Spleen (tissue), 11 donors: ENCODE results near the gene WAC. TPM values are rescaled to one million over a fixed set of nuclear protein-coding genes. Genes with fewer than 3 reads are reported as not detected.
A peak's percentile ranks its signal among the peaks of the same experiment; 100 is the strongest.

Experiments used
- DNase-seq: peaks from one replicate; pipeline ENCODE4 v3.0.0-alpha.2; 2020
- H3K27ac ChIP-seq, 8 donors: fragments of 200-600 bp; sonication (generic) in 7 of 8; 1 replicate in 4 of 8; 2 replicates in 4 of 8; pipeline versions ENCODE4 v1.5.0 to v1.8.0; 2016 to 2021; ENCODE audit warnings: inconsistent platforms in 4 of 8, mild to moderate bottlenecking in 4 of 8, moderate library complexity in 1 of 8
- H3K27me3 ChIP-seq, 7 donors: fragments of 200-600 bp; sonication (generic) in 6 of 7; replicated peaks in 1 of 7; 1 replicate in 4 of 7; 2 replicates in 3 of 7; pipeline versions ENCODE4 v1.5.0 to v1.8.0; 2016 to 2021; ENCODE audit warnings: inconsistent platforms in 3 of 7, mild to moderate bottlenecking in 1 of 7
- H3K36me3 ChIP-seq, 6 donors: fragments of 200-600 bp; sonication (generic) in 5 of 6; 1 replicate in 4 of 6; 2 replicates in 2 of 6; pipeline versions ENCODE4 v1.5.0 to v1.8.0; 2016 to 2021; ENCODE audit warnings: inconsistent platforms in 2 of 6
- H3K4me1 ChIP-seq, 6 donors: fragments of 200-600 bp; sonication (generic) in 5 of 6; 1 replicate in 3 of 6; 2 replicates in 3 of 6; pipeline versions ENCODE4 v1.5.0 to v1.8.0; 2016 to 2021; ENCODE audit warnings: inconsistent platforms in 3 of 6
- H3K4me3 ChIP-seq, 8 donors: fragments of 200-600 bp; sonication (generic) in 7 of 8; 1 replicate in 4 of 8; 2 replicates in 4 of 8; pipeline versions ENCODE4 v1.5.0 to v1.8.0; 2016 to 2021; ENCODE audit warnings: inconsistent platforms in 4 of 8, mild to moderate bottlenecking in 4 of 8, moderate library complexity in 2 of 8
- H3K9me3 ChIP-seq, 8 donors: fragments of 200-600 bp; sonication (generic) in 7 of 8; 1 replicate in 4 of 8; 2 replicates in 4 of 8; pipeline versions ENCODE4 v1.5.0 to v1.8.0; 2016 to 2021; ENCODE audit warnings: inconsistent platforms in 4 of 8
- POLR2A ChIP-seq, 3 donors: fragments of 450-650 bp; IDR thresholded peaks; one replicate each; pipeline ENCODE4 v1.5.1; 2017; ENCODE audit warnings: antibody characterized with exemption in 3 of 3, mild to moderate bottlenecking in 1 of 3
- POLR2AphosphoS5 ChIP-seq, 3 donors: sonication (generic); formaldehyde crosslinking; IDR thresholded peaks; one replicate each; pipeline ENCODE4 v1.5.1; 2017; ENCODE audit warnings: antibody characterized with exemption in 3 of 3
- WGBS, 5 donors: extraction: QIAGEN DNeasy Blood & Tissue Kit in 3 of 5; methylation state at CpG; one replicate each; pipeline versions ENCODE4 v1.1.5 to v1.1.7; 2013 to 2018; 5-methylcytosine and 5-hydroxymethylcytosine counted together
- intact Hi-C: fragments of 100-400 bp; cut with DNase I; formaldehyde crosslinking; loops from one replicate; pipeline ENCODE4 v1.15.0; 2023; ENCODE audit warnings: low total_unique reads
- polyA plus RNA-seq, 3 donors: library from polyadenylated mRNA; stranded (reverse); fragments of 200-250 nt; gene quantifications; one replicate each; pipeline ENCODE4 v1.2.1, GENCODE V29; 2013
- total RNA-seq, 7 donors: library from RNA; depleted of rRNA in 3 of 7; stranded (reverse); fragments of >200 nt in 3 of 7; fragmentation: NEBNext Ultra II Directional in 4 of 7; extraction: Animal tissue kit (Norgen Biotek cat#: 25700) in 4 of 7; gene quantifications; one replicate each; pipeline versions ENCODE4 v1.1.0 to v1.2.1, GENCODE V29; 2016 to 2021
- TF ChIP-seq, protein P1 (sequence below), 11 experiments: fragments of 200-600 bp in 7 of 11; fragments of 450-650 bp in 4 of 11; sonication (generic) in 4 of 11; IDR thresholded peaks in 8 of 11; conservative IDR thresholded peaks in 3 of 11; 1 replicate in 7 of 11; 2 replicates in 4 of 11; pipeline versions ENCODE4 v1.4.0 to v1.8.0; 2016 to 2021; ENCODE audit warnings: antibody characterized with exemption in 11 of 11, inconsistent platforms in 4 of 11, mild to moderate bottlenecking in 1 of 11
- donor health status: healthy with polysubstance abuse.
- donor health status: DM: no; HTN: no; CAD: no; lungs with moderate emphysema.
- donor health status: DM: no; HTN: no; CAD: no.
- donor health status: Bipolar disorder and iron deficiency.
- donor health status: healthy.
- donor health status: DM: no; HTN: no; CAD: no.
- donor health status: DM: yes; HTN: yes; CAD: no.

Gene WAC
- total and polyA plus RNA-seq, 10 donors = 29.6 to 181 (median 142) TPM

DNA sequence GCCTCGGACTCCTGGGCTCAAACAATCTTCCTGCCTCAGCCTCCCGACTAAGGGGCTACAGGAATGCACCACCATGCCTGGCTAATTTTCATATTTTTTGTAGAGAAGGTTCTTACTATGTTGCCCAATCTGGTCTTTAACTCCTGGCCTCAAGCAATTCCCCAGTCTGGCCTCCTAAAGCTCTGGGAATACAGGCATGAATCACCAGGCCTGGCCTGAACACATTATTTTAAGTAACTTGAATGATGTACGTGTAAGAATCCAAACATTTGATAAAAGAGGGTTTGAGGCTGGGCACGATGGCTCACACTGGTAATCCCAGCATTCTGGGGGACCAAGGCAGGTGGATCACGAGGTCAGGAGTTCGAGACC, 131.4 kb downstream of the WAC start:
- H3K4me1 ChIP-seq = peaks cover 4 to 29% (median 16%) of the 10 kb centered on the region in 6 donors
- no peaks in the 10 kb centered on the region for H3K9me3 ChIP-seq
- TF ChIP-seq POLR2AphosphoS5 (IDR thresholded peaks at IDR 0.05) (no peak), POLR2A (IDR thresholded peaks at IDR 0.05) (no peak)
- TF ChIP-seq, protein P1, sequence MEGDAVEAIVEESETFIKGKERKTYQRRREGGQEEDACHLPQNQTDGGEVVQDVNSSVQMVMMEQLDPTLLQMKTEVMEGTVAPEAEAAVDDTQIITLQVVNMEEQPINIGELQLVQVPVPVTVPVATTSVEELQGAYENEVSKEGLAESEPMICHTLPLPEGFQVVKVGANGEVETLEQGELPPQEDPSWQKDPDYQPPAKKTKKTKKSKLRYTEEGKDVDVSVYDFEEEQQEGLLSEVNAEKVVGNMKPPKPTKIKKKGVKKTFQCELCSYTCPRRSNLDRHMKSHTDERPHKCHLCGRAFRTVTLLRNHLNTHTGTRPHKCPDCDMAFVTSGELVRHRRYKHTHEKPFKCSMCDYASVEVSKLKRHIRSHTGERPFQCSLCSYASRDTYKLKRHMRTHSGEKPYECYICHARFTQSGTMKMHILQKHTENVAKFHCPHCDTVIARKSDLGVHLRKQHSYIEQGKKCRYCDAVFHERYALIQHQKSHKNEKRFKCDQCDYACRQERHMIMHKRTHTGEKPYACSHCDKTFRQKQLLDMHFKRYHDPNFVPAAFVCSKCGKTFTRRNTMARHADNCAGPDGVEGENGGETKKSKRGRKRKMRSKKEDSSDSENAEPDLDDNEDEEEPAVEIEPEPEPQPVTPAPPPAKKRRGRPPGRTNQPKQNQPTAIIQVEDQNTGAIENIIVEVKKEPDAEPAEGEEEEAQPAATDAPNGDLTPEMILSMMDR (IDR thresholded peaks at IDR 0.05 in 8 of 11, conservative IDR thresholded peaks at IDR 0.05 in 3 of 11) = no peak
- H3K36me3 ChIP-seq = no peaks in the 10 kb centered on the region
- no peak overlapping the region for H3K4me3 ChIP-seq
- no peak for DNase-seq
- WGBS, 5 donors = 55 to 72% (median 60%) methylated on average over 6 of the region's 6 CpGs
- H3K27me3 ChIP-seq = peaks cover 0 to 56% (median 26%) of the 10 kb centered on the region in 7 donors
- H3K27ac ChIP-seq = no peak overlapping the region
- intact Hi-C loops = loop anchor here (5.0 kb wide), 1 partner anchor 643 kb away; no protein-coding TSS in a partner anchor

DNA sequence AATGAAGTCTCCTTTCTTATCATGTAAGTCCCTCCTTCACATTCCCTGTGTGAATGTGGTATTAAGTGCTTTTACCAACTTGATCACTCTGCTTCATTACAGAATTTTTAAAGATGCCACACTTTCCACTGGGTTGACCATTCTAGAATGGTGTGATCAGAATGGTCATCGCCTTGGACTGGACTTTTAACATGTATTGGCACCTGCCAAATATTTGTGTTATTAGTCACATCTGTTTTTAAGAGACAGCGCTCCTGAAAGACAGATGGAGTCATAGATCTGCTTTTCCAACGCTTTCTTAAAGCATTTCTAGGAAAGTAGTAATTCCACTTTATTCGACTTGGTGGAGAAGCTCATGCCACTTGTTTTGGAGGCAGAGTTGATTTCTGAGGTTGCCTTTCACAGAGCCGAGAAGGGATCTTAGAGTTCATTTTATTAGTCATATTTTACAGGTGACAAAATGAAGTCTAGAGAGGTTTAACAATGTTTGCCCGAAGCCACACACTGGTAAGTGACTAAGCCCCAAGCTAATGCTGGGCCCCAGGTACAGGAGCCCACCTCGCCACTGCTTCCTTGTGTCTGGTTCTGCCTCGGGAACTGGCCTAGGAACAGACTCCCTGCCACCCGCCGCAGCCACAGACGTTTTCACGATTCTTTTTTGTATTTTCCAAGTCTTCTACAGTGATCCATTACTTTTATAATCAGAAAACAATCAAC, 134.0 kb downstream of the WAC start:
- Histone ChIP-seq H3K4me3 (no peak overlapping the region), H3K4me1 (peaks cover 4 to 29% (median 16%) of the 10 kb centered on the region in 6 donors), H3K36me3 (no peaks in the 10 kb centered on the region), H3K27ac (no peak overlapping the region), H3K9me3 (no peaks in the 10 kb centered on the region), H3K27me3 (peaks cover 0 to 81% (median 29%) of the 10 kb centered on the region in 7 donors)
- WGBS, 5 donors = 84 to 93% (median 89%) methylated on average over 12 of the region's 12 CpGs
- DNase-seq = no peak
- TF ChIP-seq, protein P1 (IDR thresholded peaks at IDR 0.05 in 8 of 11, conservative IDR thresholded peaks at IDR 0.05 in 3 of 11) = no peak
- TF ChIP-seq POLR2AphosphoS5 (IDR thresholded peaks at IDR 0.05) (no peak), POLR2A (IDR thresholded peaks at IDR 0.05) (no peak)
- intact Hi-C loops = loop anchor here (5.0 kb wide), 1 partner anchor 325 kb away; no protein-coding TSS in a partner anchor

DNA sequence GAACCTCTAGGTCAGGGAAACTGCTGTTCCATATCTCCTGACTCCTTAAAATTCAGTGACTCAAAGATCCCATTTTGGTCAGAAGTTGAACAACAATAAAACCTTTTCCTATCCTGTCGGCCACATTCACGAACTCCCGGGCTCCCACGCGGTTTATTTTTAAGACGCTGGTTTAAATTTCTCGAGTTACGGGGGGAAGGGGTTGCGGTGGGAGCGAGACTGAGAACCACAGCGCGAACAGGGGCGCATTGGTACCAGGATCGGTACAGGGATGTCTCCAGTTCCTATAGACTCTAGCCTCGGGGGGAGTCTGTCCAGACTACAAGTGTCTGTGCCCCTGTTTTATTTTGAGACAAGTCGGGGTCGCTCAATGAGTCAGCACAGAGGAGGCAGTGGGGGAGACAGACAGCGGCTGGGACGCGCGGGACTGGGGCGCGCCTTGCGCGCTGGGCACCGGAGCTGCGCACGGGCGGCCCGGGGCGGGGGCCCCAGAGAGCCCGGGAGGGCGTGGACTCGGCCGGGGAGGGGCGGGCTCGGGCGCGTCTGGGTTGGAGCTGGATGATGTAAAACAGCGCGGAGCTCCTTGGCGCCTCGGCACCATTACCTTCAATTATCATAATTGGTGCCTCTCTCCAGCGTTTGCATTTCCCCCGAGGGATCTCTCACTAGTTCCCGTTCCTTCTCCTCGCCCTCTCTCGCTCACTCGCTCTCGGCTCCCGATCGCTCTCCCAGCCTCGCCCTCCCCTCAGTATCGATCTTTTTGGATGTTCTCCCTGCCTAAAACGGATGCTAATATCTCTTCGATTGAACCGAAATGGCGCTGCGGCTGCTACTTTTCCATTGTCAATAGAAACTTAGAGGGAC, 135.7 kb downstream of the WAC start:
- H3K27ac ChIP-seq = peak overlapping the region in 5 of 8 donors; percentile 26 to 48 (median 39)
- TF ChIP-seq POLR2AphosphoS5 (IDR thresholded peaks at IDR 0.05) = peak in 1 of 3 donors; percentile 21
- TF ChIP-seq POLR2A (IDR thresholded peaks at IDR 0.05) = no peak
- TF ChIP-seq, protein P1 (IDR thresholded peaks at IDR 0.05 in 8 of 11, conservative IDR thresholded peaks at IDR 0.05 in 3 of 11) = no peak
- DNase-seq = peak; percentile 79
- intact Hi-C loops = loop anchor here (5.0 kb wide), 1 partner anchor 324 kb away; no protein-coding TSS in a partner anchor
- peaks cover 4 to 26% (median 15%) of the 10 kb centered on the region in 6 donors for H3K4me1 ChIP-seq
- H3K36me3 ChIP-seq = no peaks in the 10 kb centered on the region
- no peaks in the 10 kb centered on the region for H3K9me3 ChIP-seq
- H3K4me3 ChIP-seq = peak overlapping the region; percentile 16 to 69 (median 30)
- WGBS, 5 donors = 1 to 4% (median 2%) methylated on average over 43 to 59 of the region's 59 CpGs
- H3K27me3 ChIP-seq = peaks cover 0 to 93% (median 33%) of the 10 kb centered on the region in 7 donors
